Hematopoietic multipotent progenitor cell (in vitro differentiated cells): ENCODE results near the gene PFKP. TPM values are rescaled to one million over a fixed set of nuclear protein-coding genes. Genes with fewer than 3 reads are reported as not detected.
A peak's percentile ranks its signal among the peaks of the same experiment; 100 is the strongest.

Experiments
- DNase-seq, 3 donors: peaks; one replicate each; pipeline ENCODE4 v3.0.0-alpha.2; 2011 to 2015; ENCODE audit warnings: low read depth in 2 of 3, low spot score in 2 of 3
- total RNA-seq: library from RNA; depleted of rRNA; stranded (reverse); fragments of >200 nt; gene quantifications from one replicate; pipeline ENCODE4 v1.2.3, GENCODE V29; 2012

Gene PFKP
- total RNA-seq, 1 donor, result 140 TPM

DNA sequence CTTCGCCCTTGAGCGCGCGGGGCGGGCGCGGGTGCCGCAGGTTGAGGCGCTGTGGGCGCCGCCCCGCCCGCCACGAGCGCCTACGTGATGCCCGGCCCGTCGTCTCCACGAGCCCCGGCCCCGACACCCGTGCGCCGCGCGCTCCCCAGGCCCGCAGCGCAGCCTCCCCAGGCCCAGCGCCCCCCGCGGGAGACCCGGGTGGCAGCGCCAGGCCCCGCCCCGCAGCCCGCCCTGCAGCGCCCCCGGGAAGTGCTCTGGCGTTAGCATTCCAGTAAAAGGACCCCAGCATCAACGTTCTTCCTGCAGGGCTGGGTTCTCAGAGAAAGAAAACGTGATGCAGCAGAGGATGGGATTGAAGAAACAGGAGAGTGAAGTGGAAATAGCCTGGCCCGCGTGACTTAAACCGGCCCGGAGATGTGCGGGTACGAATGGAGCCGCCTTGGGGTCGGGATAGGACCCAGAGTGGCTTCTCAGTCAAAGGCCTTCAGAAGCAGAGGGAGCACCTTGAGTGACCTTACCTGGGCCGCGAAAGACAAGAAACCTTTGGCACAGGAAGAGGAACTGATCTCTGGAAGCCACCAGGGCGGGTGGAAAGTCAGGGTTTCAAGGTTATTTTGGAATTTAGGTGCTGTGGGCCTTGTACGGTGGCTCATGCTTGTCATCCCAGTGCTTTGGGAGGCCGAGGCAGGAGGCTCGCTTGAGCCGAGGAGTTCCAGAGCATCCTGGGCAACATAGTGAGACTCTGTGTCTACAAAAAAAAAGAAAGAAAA lies 1.8 kb downstream of the PFKP start:
- no peak for DNase-seq

- no peak for DNase-seq
These were observed 2.5 kb downstream of the PFKP start for GRCh38 chr10:3069876-3070275.

DNA sequence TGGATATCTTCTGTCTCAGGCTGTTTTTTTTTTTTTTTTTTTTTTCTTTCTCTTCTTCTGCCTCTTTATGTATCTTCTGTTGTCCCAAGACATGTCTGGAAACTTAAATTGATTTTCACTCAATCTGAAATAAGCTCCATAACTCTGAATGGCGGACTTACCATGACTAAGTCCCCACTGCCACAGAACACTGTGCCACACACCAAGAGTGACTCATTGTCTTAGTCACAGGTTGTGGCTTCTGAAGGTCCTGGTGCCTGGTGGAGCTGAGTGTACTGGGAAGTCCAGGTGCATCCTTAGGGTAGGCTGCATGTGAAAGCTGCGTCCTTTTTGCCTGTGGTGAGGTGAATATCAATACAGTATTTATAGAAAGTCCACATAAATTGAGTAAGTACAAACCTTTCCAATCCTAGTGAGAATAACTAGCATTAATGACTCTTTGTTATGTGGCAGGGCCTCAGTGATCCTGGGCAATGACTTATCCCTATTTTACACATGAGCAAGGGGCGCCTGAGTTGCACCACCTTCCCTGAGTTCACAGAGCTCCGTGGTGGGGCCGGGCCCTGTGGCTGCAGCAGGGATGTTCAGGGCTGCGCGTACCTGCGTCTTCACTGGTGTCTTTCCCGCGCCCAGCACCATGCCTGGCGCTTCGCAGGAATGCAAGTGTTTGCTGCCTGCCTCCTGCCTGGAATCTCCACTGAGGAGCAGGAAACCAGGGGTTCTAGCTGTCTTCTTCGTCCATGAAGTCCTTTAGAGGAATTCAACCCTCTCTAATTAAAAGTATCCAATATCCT lies 4.3 kb downstream of the PFKP start:
- DNase-seq, result peak in 2 of 3 donors; percentile 87 to 91

DNA sequence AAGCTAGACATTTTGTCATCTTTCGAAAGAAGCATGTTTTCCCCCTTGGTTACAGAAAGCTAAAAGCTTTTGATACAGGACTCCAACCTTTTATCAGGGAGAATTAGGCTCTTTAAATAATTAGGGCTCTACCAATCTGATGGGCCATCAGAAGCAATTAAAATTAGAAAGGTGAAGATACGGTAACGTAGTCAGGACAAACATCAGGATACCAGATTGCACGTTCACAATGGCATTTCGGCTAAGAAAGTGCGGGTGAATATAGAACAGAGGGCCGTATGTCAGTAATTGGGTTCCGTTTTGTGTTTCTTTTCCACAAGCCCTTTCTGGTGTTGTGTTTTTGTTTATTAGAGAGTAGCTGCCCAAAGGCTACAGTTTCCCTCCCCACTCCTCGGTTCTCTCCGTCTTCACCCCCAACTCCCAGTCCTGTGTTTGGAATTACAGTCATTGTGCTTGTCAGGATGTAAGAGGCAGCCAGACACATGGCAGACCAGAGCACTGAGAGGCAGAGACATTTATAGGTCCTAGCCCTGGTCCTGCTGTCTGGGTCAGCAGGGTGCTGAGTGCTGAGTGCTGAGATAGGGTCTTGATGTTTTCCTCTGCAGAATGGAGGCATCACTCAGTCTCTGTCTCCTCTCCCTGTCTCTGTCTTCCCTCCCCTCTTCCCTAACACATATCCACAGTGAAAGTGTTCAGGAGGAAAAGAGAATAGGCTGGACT lies 5.5 kb downstream of the PFKP start:
- no peak for DNase-seq

GRCh38 chr10:3074145-3074665 lies 6.9 kb downstream of the PFKP start:
- DNase-seq, result no peak

DNA sequence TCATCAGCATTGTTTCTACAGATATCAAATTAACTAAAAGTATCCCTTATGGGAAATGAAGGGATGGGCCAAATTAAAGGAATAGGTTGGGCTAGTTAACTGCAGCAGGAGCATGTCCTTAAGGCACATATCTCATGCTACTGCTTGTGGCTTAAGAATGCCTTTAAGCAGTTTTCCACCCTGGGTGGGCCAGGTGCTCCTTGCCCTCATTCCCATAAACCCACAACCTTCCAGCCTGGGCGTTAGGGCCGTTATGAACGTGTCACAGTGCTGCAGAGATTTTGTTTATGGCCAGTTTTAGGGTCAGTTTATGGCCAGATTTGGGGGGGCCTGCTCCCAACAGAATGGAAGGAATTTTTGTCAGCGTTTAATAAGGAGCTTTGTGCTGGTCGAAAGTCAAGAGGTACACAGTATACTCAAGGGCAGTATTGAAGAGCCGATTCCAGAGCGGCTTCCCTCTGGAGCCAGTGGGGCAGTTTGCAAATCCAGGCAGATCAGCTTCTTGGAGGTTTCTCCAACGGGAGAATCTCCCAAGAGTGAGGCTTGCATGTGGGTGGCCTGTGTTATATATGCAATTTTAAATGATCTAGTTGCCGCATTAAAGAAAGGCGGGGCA lies 7.7 kb downstream of the PFKP start:
- DNase-seq, result no peak

DNA sequence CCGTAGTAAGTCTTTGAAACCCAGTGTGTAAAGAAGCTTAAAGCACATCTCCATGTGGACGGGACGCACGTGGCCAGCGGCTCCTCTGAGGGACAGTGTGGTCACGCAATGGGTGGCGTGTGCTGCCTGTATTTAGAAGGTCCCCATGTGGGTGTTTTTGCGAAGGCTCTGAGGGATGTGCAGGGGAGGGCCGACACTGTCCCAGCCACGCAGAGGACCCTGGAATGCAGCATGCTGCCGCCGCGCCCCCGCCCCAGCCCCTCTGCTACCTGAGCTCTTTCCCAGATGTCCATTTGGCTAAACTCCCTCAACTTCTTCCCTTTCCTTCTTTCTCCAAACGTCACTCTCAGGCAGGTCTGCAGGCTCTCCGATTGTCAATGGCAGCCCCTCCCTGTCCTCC lies 8.8 kb downstream of the PFKP start:
- DNase-seq, result no peak

DNA sequence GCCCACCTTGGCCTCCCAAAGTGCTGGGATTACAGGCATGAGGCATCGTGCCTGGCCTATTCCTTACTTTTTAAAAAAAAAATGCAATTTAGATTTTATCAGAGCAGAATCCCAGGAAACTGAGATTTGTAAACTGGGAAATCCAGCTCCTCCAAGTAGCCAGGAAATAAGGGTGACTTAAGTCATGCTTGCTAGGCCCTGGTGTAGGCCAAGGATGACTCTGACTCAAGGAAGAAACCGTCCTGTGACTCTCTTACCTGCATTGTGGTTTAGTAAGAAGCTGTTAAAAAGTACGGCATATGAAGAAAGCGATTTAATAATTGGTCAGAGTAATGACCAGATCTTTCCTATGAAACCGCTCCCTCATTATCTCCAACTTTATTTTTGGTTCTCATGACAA lies 10.2 kb downstream of the PFKP start:
- no peak for DNase-seq

- no peak for DNase-seq
These were observed 10.7 kb downstream of the PFKP start for GRCh38 chr10:3077940-3078630.

DNA sequence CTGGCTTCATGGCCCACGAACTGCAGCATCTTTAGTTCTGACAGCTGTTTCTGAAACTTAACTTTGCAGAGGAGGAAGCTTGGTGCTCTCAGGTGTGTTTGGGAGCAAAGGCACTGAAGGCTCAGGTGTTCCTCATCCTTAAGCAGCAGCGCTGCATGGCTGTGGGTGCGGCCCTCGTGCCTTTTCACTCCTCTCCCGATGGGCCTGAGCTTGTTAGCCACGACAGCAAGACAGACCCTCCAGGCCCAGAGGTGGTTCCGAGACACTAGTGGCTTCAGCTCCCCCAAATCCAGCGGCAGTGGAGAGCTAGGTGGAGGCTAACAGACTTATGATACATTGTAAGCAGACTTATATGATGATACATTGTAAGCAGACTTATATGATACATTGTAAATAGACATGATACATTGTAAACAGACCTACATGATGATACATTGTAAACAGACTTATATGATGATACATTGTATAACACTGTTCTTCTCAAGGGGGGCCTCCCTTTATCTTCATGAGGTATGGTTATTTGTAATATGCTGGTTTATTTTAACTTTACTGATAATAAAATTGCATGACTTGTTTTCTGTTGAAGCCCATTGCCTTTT lies 14.1 kb downstream of the PFKP start:
- DNase-seq, result no peak

DNA sequence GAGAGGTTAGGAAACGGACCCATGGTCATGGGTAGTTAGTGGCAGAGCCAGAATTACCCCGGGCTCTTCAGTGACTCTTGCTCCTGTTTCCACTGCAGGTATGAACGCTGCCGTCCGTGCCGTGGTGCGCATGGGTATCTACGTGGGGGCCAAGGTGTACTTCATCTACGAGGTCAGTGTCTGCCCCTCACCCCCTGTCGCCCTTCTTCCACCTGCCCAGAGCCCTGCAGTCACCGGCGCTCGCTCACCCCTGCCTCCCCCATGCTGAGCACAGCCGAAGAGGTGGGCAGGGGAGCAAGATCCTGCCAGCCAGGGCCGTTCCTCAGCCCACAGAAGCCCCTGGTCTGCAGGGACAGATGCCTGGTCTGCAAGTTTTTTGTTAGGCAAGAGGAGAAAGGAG lies 14.9 kb downstream of the PFKP start:
- DNase-seq, result no peak

GRCh38 chr10:3085785-3086567 lies 18.6 kb downstream of the PFKP start:
- peak in 1 of 3 donors; percentile 41 for DNase-seq

DNA sequence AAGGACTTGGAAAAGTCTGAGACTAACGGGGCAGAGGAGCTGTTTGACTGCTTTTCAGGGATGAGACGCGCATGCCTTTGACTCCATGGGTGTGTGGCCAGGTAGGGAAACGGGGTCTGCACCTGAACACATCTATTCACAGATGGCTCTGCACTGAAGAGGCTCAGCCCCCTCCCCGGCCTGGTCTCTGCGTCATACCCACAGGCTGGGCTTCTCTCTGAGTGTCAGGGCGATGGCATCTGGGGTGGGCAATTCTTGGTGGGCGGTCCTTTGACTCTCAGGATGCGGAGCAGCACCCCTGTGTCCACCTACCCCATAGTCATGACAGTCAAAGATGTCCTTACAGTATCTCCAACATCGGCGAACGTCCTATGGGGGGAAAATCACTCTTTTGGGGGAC lies 23.0 kb downstream of the PFKP start:
- DNase-seq, result no peak

- no peak for DNase-seq
These were observed 23.8 kb downstream of the PFKP start for GRCh38 chr10:3090914-3091787.

DNA sequence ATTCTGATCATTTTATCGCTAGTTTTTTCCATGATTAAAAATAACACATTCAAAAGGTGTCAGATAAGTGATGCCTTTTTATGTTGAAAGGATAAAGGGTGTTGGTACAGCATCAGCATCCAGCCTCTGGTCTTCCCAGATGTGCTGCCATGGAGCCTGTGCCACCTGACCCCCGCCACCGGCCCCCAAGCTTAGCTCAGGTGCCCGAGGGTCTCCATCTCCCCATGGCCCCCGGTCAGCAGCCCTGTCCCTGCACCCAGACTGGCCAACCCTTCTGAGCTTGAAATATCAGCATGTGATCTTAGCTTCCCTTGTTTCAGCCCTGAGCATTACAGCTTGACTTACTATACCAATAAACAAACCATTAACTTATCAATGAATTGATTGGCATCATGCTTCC lies 24.6 kb downstream of the PFKP start:
- no peak for DNase-seq

GRCh38 chr10:3093996-3094395 lies 26.6 kb downstream of the PFKP start:
- DNase-seq, result no peak

DNA sequence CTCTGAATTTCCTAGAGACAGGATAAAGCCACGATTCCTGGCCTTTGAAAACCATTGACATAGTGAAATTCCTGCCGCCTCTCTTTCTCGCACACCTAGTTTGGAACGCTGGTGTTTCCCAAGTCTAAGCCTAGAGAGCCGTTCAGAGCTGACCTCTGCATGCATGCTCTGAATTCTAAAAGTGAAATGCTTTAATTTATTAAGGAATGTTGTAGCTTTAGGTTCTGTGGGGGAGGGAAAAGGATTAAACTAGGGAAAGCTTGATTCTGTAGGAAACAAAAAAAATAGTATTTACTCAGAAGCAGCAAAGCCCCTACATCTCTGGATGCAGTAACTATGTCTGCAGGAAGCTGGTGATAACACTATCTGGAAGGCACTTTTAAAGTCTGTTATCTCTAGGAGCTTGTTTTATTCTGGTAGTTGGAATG lies 27.3 kb downstream of the PFKP start:
- no peak for DNase-seq
